ENCODE data around the gene SLC16A10.

SLC16A10 gene

GRCh38 chr6:111175109-111175508 is 87.8 kb downstream of the SLC16A10 start:
- TF ChIP-seq POLR2AphosphoS5 (IDR thresholded peaks at IDR 0.05; ENCODE audit: low read depth, low read length) (no peak), SIN3A (IDR thresholded peaks at IDR 0.05; ENCODE audit: borderline replicate concordance, insufficient read depth, low read length) (no peak), FOXP2 (optimal IDR thresholded peaks at IDR 0.05; ENCODE audit: borderline replicate concordance, extremely low read depth, extremely low read length, insufficient read depth) (no peak), TAF1 (IDR thresholded peaks at IDR 0.05; ENCODE audit: borderline replicate concordance, insufficient read depth, low read length) (no peak)
- TF ChIP-seq, protein P1, sequence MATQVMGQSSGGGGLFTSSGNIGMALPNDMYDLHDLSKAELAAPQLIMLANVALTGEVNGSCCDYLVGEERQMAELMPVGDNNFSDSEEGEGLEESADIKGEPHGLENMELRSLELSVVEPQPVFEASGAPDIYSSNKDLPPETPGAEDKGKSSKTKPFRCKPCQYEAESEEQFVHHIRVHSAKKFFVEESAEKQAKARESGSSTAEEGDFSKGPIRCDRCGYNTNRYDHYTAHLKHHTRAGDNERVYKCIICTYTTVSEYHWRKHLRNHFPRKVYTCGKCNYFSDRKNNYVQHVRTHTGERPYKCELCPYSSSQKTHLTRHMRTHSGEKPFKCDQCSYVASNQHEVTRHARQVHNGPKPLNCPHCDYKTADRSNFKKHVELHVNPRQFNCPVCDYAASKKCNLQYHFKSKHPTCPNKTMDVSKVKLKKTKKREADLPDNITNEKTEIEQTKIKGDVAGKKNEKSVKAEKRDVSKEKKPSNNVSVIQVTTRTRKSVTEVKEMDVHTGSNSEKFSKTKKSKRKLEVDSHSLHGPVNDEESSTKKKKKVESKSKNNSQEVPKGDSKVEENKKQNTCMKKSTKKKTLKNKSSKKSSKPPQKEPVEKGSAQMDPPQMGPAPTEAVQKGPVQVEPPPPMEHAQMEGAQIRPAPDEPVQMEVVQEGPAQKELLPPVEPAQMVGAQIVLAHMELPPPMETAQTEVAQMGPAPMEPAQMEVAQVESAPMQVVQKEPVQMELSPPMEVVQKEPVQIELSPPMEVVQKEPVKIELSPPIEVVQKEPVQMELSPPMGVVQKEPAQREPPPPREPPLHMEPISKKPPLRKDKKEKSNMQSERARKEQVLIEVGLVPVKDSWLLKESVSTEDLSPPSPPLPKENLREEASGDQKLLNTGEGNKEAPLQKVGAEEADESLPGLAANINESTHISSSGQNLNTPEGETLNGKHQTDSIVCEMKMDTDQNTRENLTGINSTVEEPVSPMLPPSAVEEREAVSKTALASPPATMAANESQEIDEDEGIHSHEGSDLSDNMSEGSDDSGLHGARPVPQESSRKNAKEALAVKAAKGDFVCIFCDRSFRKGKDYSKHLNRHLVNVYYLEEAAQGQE (IDR thresholded peaks at IDR 0.05; ENCODE audit: insufficient read depth in 1 of 2, low read depth in 2 of 2, low read length in 2 of 2), result no peak

- no peak for TF ChIP-seq TAF1 (IDR thresholded peaks at IDR 0.05; ENCODE audit: borderline replicate concordance, insufficient read depth, low read length)
- TF ChIP-seq, protein P1 (IDR thresholded peaks at IDR 0.05; ENCODE audit: insufficient read depth in 1 of 2, low read depth in 2 of 2, low read length in 2 of 2), result no peak
- no peak for TF ChIP-seq POLR2AphosphoS5 (IDR thresholded peaks at IDR 0.05; ENCODE audit: low read depth, low read length)
- TF ChIP-seq FOXP2 (optimal IDR thresholded peaks at IDR 0.05; ENCODE audit: borderline replicate concordance, extremely low read depth, extremely low read length, insufficient read depth), result no peak
- TF ChIP-seq SIN3A (IDR thresholded peaks at IDR 0.05; ENCODE audit: borderline replicate concordance, insufficient read depth, low read length), result no peak
Observed at GRCh38 chr6:111176038-111176759, 88.9 kb downstream of the SLC16A10 start.

DNA sequence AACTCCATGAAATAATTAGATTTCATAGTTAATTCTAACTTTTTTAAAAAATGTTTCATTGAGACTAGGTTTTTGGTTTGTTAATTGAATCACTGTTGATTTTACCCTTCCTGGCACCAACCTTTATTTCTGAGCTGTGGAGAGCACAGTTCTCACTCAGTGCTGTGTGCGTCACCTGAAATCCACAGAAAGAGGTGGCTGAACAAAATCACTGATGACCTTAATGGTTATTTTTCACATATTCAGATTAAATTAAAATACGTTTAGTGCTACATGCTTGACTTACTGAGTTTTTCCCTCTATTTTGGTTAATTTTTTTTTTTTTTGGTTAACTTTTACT is 89.4 kb downstream of the SLC16A10 start:
- no peak for TF ChIP-seq TAF1 (IDR thresholded peaks at IDR 0.05; ENCODE audit: borderline replicate concordance, insufficient read depth, low read length)
- no peak for TF ChIP-seq FOXP2 (optimal IDR thresholded peaks at IDR 0.05; ENCODE audit: borderline replicate concordance, extremely low read depth, extremely low read length, insufficient read depth)
- TF ChIP-seq SIN3A (IDR thresholded peaks at IDR 0.05; ENCODE audit: borderline replicate concordance, insufficient read depth, low read length), result no peak
- TF ChIP-seq POLR2AphosphoS5 (IDR thresholded peaks at IDR 0.05; ENCODE audit: low read depth, low read length), result no peak
- TF ChIP-seq, protein P1 (IDR thresholded peaks at IDR 0.05; ENCODE audit: insufficient read depth in 1 of 2, low read depth in 2 of 2, low read length in 2 of 2), result no peak

DNA sequence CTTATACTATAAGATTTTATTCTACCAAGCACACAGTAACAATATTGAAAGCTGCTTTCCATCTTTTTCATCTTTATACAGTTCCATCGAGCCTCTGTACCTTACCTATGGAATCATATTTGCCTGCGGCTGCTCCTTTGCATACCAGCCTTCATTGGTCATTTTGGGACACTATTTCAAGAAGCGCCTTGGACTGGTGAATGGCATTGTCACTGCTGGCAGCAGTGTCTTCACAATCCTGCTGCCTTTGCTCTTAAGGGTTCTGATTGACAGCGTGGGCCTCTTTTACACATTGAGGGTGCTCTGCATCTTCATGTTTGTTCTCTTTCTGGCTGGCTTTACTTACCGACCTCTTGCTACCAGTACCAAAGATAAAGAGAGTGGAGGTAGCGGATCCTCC is 89.8 kb downstream of the SLC16A10 start:
- TF ChIP-seq TAF1 (IDR thresholded peaks at IDR 0.05; ENCODE audit: borderline replicate concordance, insufficient read depth, low read length), result no peak
- no peak for TF ChIP-seq FOXP2 (optimal IDR thresholded peaks at IDR 0.05; ENCODE audit: borderline replicate concordance, extremely low read depth, extremely low read length, insufficient read depth)
- TF ChIP-seq SIN3A (IDR thresholded peaks at IDR 0.05; ENCODE audit: borderline replicate concordance, insufficient read depth, low read length), result no peak
- TF ChIP-seq POLR2AphosphoS5 (IDR thresholded peaks at IDR 0.05; ENCODE audit: low read depth, low read length), result no peak
- TF ChIP-seq, protein P1 (IDR thresholded peaks at IDR 0.05; ENCODE audit: insufficient read depth in 1 of 2, low read depth in 2 of 2, low read length in 2 of 2), result no peak
